A549 (cell line): ENCODE results near the gene FER. TPM values are rescaled to one million over a fixed set of nuclear protein-coding genes. Genes with fewer than 3 reads are reported as not detected.
A peak's percentile ranks its signal among the peaks of the same experiment; 100 is the strongest.

Experiments
- ATAC-seq, 2 experiments: fragments of 200-7000 bp in 1 of 2; fragments of >200 bp in 1 of 2; cut with Nextera tagmentation in 1 of 2; cut with Tn5 transposase in 1 of 2; 3 replicates each; pipeline versions ENCODE4 v1.8.0 to v1.9.1; 2018 to 2020; ENCODE audit warnings: mild to moderate bottlenecking in 1 of 2, moderate library complexity in 1 of 2
- CTCF ChIA-PET: fragments of 300-600 bp; sonication (Branson Sonifier 250); formaldehyde crosslinking; extraction: SDS; loops from one replicate; lab custom pipeline; 2021; ENCODE audit warnings: antibody characterized with exemption, inconsistent platforms; lab: Yijun Ruan, JAX
- POLR2A ChIA-PET: fragments of 350-600 bp; formaldehyde crosslinking; extraction: SDS; loops from one replicate; lab custom pipeline; 2021; ENCODE audit warnings: antibody characterized with exemption, inconsistent platforms; lab: Yijun Ruan, JAX
- DNase-seq, 2 experiments: peaks; one replicate each; pipeline versions ENCODE4 v3.0.0 to v3.0.0-alpha.2; 2011 to 2016; ENCODE audit warnings: low read depth in 1 of 2, low spot score in 1 of 2
- FAIRE-seq: peaks from 2 replicates; lab custom pipeline; 2011; peaks lifted over from hg19 to GRCh38; lab: Jason Lieb, UNC
- H3K27ac ChIP-seq, 2 experiments: fragments of >200 bp; sonication (Bioruptor Twin); formaldehyde crosslinking; 3 replicates each; pipeline ENCODE4 v1.5.1; 2016 to 2017
- H3K4me1 ChIP-seq: fragments of >200 bp; sonication (Bioruptor Twin); formaldehyde crosslinking; 3 replicates; pipeline ENCODE4 v1.6.1; 2016
- H3K4me2 ChIP-seq: fragments of >200 bp; sonication (Bioruptor Twin); formaldehyde crosslinking; 3 replicates; pipeline ENCODE4 v1.6.1; 2016
- H3K4me3 ChIP-seq: fragments of >200 bp; sonication (Bioruptor Twin); formaldehyde crosslinking; 3 replicates; pipeline ENCODE4 v1.5.1; 2016
- H3K9me3 ChIP-seq: fragments of >200 bp; sonication (Bioruptor Twin); formaldehyde crosslinking; 3 replicates; pipeline ENCODE4 v1.6.1; 2016
- BHLHE40 ChIP-seq: IDR thresholded peaks from 2 replicates; pipeline ENCODE4 v1.6.1; 2012; ENCODE audit warnings: low read depth, low read length, inconsistent platforms
- CEBPB ChIP-seq, 2 experiments: fragments of >200 bp in 1 of 2; sonication (Bioruptor Twin) in 1 of 2; formaldehyde crosslinking in 1 of 2; IDR thresholded peaks; 2 replicates each; pipeline ENCODE4 v1.6.1; 2012 to 2016
- CTCF ChIP-seq: fragments of >200 bp; sonication (Bioruptor Twin); formaldehyde crosslinking; IDR thresholded peaks from 3 replicates; pipeline ENCODE4 v1.5.1; 2016
- E2F6 ChIP-seq: IDR thresholded peaks from 2 replicates; pipeline ENCODE4 v1.6.1; 2012; ENCODE audit warnings: low read depth, borderline replicate concordance
- EHMT2 ChIP-seq: fragments of 200-600 bp; sonication (generic); IDR thresholded peaks from 2 replicates; pipeline ENCODE4 v1.6.1; 2016; ENCODE audit warnings: antibody characterized with exemption, low read depth, mild to moderate bottlenecking, moderate library complexity
- FOSL2 ChIP-seq, 2 experiments: fragments of 450-650 bp in 1 of 2; fragments of >200 bp in 1 of 2; sonication (Bioruptor Twin) in 1 of 2; formaldehyde crosslinking; IDR thresholded peaks; 2 replicates each; pipeline versions ENCODE4 v1.5.0 to v1.6.1; 2016 to 2020; ENCODE audit warnings: mild to moderate bottlenecking in 1 of 2, moderate library complexity in 1 of 2
- GATA3 ChIP-seq: IDR thresholded peaks from 2 replicates; pipeline ENCODE4 v1.6.1; 2012; ENCODE audit warnings: borderline replicate concordance
- HDAC2 ChIP-seq: fragments of 200-600 bp; sonication (generic); IDR thresholded peaks from 2 replicates; pipeline ENCODE4 v1.6.1; 2016
- HEYL ChIP-seq: fragments of 250-450 bp; sonication (Bioruptor Pico); IDR thresholded peaks from 2 replicates; pipeline ENCODE4 v1.8.0; 2021; ENCODE audit warnings: mild to moderate bottlenecking, moderate library complexity
- HOXB13 ChIP-seq: fragments of 250-450 bp; sonication (Bioruptor Pico); IDR thresholded peaks from 2 replicates; pipeline ENCODE4 v1.5.0; 2020; ENCODE audit warnings: low read depth, mild to moderate bottlenecking, moderate library complexity
- HOXB5 ChIP-seq: fragments of 250-450 bp; sonication (Bioruptor Pico); IDR thresholded peaks from 2 replicates; pipeline ENCODE4 v1.5.0; 2020; ENCODE audit warnings: mild to moderate bottlenecking, moderate library complexity
- MAFK ChIP-seq: fragments of 450-650 bp; IDR thresholded peaks from 2 replicates; pipeline ENCODE4 v1.6.1; 2014; ENCODE audit not compliant: partially characterized antibody
- MAZ ChIP-seq: fragments of 150-350 bp; IDR thresholded peaks from 2 replicates; pipeline ENCODE4 v1.6.1; 2014; ENCODE audit warnings: antibody characterized with exemption, low read depth, low read length, borderline replicate concordance
- NFE2L2 ChIP-seq: fragments of 150-350 bp; conservative IDR thresholded peaks from 2 replicates; pipeline ENCODE4 v1.6.1; 2014; ENCODE audit warnings: low read length
- NR3C1 ChIP-seq: fragments of >200 bp; sonication (Bioruptor Twin); formaldehyde crosslinking; IDR thresholded peaks from 3 replicates; pipeline ENCODE4 v1.6.1; 2017
- PBX3 ChIP-seq: IDR thresholded peaks from 2 replicates; pipeline ENCODE4 v1.6.1; 2012
- RAD21 ChIP-seq, 2 experiments: fragments of >200 bp in 1 of 2; sonication (Bioruptor Twin) in 1 of 2; formaldehyde crosslinking in 1 of 2; IDR thresholded peaks in 1 of 2; conservative IDR thresholded peaks in 1 of 2; 2 replicates in 1 of 2; 3 replicates in 1 of 2; pipeline ENCODE4 v1.6.1; 2012 to 2018; ENCODE audit warnings: inconsistent platforms in 1 of 2
- RARB ChIP-seq: fragments of 250-450 bp; sonication (Bioruptor Pico); IDR thresholded peaks from 2 replicates; pipeline ENCODE4 v1.8.0; 2021; ENCODE audit warnings: mild to moderate bottlenecking, moderate library complexity
- RCOR1 ChIP-seq: fragments of 150-350 bp; IDR thresholded peaks from 2 replicates; pipeline ENCODE4 v1.6.1; 2014; ENCODE audit warnings: antibody characterized with exemption, low read length, low read depth
- REST ChIP-seq: fragments of 200-600 bp; sonication (generic); IDR thresholded peaks from 2 replicates; pipeline ENCODE4 v1.6.1; 2016; ENCODE audit warnings: antibody characterized with exemption, mild to moderate bottlenecking, moderate library complexity
- WGBS: methylation state at CpG from one replicate; pipeline ENCODE4 v1.1.6; 2017; ENCODE audit errors: missing lambda C conversion rate; 5-methylcytosine and 5-hydroxymethylcytosine counted together
- polyA plus RNA-seq, 4 experiments: library from polyadenylated mRNA; depleted of rRNA in 3 of 4; stranded (reverse); fragments of >200 nt; fragmentation: RNase III in 1 of 4; extraction: RNeasy Plus Mini Kit Qiagen cat#74134 plus additional on column Dnase treatment in 1 of 4; gene quantifications; 2 replicates in 3 of 4; 3 replicates in 1 of 4; pipeline ENCODE4 v1.2.3, GENCODE V29; 2011 to 2017
- TF ChIP-seq, protein P1 (sequence below): fragments of >200 bp; sonication (Bioruptor Twin); formaldehyde crosslinking; IDR thresholded peaks from 2 replicates; pipeline ENCODE4 v1.6.1; 2016
- TF ChIP-seq, protein P2 (sequence below): fragments of 250-450 bp; sonication (Bioruptor Pico); IDR thresholded peaks from 2 replicates; pipeline ENCODE4 v1.5.0; 2021; ENCODE audit warnings: mild to moderate bottlenecking, moderate library complexity, borderline replicate concordance

Gene FER
- polyA plus RNA-seq, 2 of the 4 experiments (the other 2 are of a cell fraction) = 3.6 to 12.3 TPM

GRCh38 chr5:108876451-108876850 is 128.8 kb downstream of the FER start:
- Histone ChIP-seq H3K4me2 (no peak overlapping the region), H3K9me3 (no peaks in the 10 kb centered on the region), H3K27ac (peak overlapping the region in 1 of 2 experiments; percentile 32; a peak in 1 of 6 replicates), H3K4me1 (no peaks in the 10 kb centered on the region), H3K4me3 (no peak overlapping the region)
- peak; percentile 56 for FAIRE-seq
- ChIA-PET CTCF (interaction anchor here (0.6 kb wide), 1 partner anchor 67 kb away, joined by 3 read pairs; no protein-coding TSS in a partner anchor), POLR2A (no interaction called here)
- DNase-seq = no peak
- TF ChIP-seq E2F6 = no peak
- TF ChIP-seq HOXB5 (CRISPR knock-in tag) = no peak
- no peak for TF ChIP-seq HEYL (CRISPR knock-in tag)
- TF ChIP-seq HOXB13 = no peak
- no peak for TF ChIP-seq NR3C1
- no peak for TF ChIP-seq PBX3
- TF ChIP-seq, protein P1, sequence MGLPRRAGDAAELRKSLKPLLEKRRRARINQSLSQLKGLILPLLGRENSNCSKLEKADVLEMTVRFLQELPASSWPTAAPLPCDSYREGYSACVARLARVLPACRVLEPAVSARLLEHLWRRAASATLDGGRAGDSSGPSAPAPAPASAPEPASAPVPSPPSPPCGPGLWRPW = no peak
- TF ChIP-seq MAFK = no peak
- no peak for TF ChIP-seq MAZ
- TF ChIP-seq CEBPB (IDR thresholded peaks at IDR 0.05) = no peak
- no peak for TF ChIP-seq RARB (CRISPR knock-in tag)
- no peak for TF ChIP-seq CTCF
- no peak for ATAC-seq

GRCh38 chr5:108878756-108879155 is 131.1 kb downstream of the FER start:
- FAIRE-seq (no peak), DNase-seq (no peak), ATAC-seq (no peak)
- 99% methylated on average over 2 of the region's 2 CpGs for WGBS
- Histone ChIP-seq H3K9me3 (no peaks in the 10 kb centered on the region), H3K27ac (no peak overlapping the region), H3K4me3 (no peak overlapping the region), H3K4me2 (no peak overlapping the region), H3K4me1 (no peaks in the 10 kb centered on the region)
- TF ChIP-seq RARB (CRISPR knock-in tag) (no peak), HDAC2 (no peak), CEBPB (IDR thresholded peaks at IDR 0.05) (no peak), NFE2L2 (no peak), REST (no peak), RAD21 (conservative IDR thresholded peaks at IDR 0.05 in 1 of 2, IDR thresholded peaks at IDR 0.05 in 1 of 2) (no peak), FOSL2 (IDR thresholded peaks at IDR 0.05) (no peak), FOSL2 (CRISPR knock-in tag; IDR thresholded peaks at IDR 0.05) (no peak), GATA3 (no peak), RCOR1 (no peak), BHLHE40 (no peak), EHMT2 (no peak)
- TF ChIP-seq, protein P2, sequence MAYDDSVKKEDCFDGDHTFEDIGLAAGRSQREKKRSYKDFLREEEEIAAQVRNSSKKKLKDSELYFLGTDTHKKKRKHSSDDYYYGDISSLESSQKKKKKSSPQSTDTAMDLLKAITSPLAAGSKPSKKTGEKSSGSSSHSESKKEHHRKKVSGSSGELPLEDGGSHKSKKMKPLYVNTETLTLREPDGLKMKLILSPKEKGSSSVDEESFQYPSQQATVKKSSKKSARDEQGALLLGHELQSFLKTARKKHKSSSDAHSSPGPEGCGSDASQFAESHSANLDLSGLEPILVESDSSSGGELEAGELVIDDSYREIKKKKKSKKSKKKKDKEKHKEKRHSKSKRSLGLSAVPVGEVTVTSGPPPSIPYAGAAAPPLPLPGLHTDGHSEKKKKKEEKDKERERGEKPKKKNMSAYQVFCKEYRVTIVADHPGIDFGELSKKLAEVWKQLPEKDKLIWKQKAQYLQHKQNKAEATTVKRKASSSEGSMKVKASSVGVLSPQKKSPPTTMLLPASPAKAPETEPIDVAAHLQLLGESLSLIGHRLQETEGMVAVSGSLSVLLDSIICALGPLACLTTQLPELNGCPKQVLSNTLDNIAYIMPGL (CRISPR knock-in tag) = no peak
- POLR2A ChIA-PET = no interaction called here
- CTCF ChIA-PET = no interaction called here
